HepG2 (cell line): Measurements from ENCODE around the gene NUBP2.

ENCODE experiments used
- ESRRA ChIP-seq: sonication (generic); formaldehyde crosslinking; IDR thresholded peaks from 2 replicates; pipeline ENCODE4 v1.5.1; 2020; ENCODE audit warnings: mild to moderate bottlenecking, low read depth, missing genetic modification reagents
- FOXM1 ChIP-seq: sonication (generic); formaldehyde crosslinking; IDR thresholded peaks from 2 replicates; pipeline ENCODE4 v1.5.0; 2020; ENCODE audit warnings: missing genetic modification reagents
- HOXA7 ChIP-seq: sonication (generic); formaldehyde crosslinking; IDR thresholded peaks from 2 replicates; pipeline ENCODE4 v1.8.1; 2022; ENCODE audit warnings: mild to moderate bottlenecking, missing genetic modification reagents, moderate library complexity
- MAX ChIP-seq: IDR thresholded peaks from 2 replicates; pipeline ENCODE4 v1.6.1; 2012; ENCODE audit warnings: inconsistent platforms
- RFX5 ChIP-seq: IDR thresholded peaks from 2 replicates; pipeline ENCODE4 v1.6.1; 2011; ENCODE audit warnings: low read depth, low read length, improper control_type of control experiment

- TF ChIP-seq RFX5 (no peak), ESRRA (CRISPR knock-in tag) (no peak), FOXM1 (CRISPR knock-in tag) (no peak), MAX (no peak), HOXA7 (CRISPR knock-in tag) (no peak)
Measured at GRCh38 chr16:1775846-1776671, 6.7 kb upstream of the NUBP2 start.
